Keratinocyte (primary cell): Measurements from ENCODE around the gene FRMPD2. TPM values are rescaled to one million over a fixed set of nuclear protein-coding genes. Genes with fewer than 3 reads are reported as not detected.
"Not testable (repeated sequence)": the region's sequence is repeated elsewhere in the genome, so short reads cannot be mapped to it uniquely, and the experiment has no call there.

ENCODE experiments used
- DNase-seq: peaks from one replicate; pipeline ENCODE4 v3.0.0-alpha.2; 2011; ENCODE audit warnings: low read depth, missing footprints, low spot score
- FAIRE-seq: peaks from 2 replicates; lab custom pipeline; 2011; peaks lifted over from hg19 to GRCh38; lab: Jason Lieb, UNC
- H2AFZ ChIP-seq: 2 replicates; pipeline ENCODE4 v1.6.0; 2012; ENCODE audit warnings: low read length, control low read depth, inconsistent platforms; ENCODE audit not compliant: control insufficient read depth
- H3K27ac ChIP-seq: 2 replicates; pipeline ENCODE4 v1.5.1; 2011; ENCODE audit warnings: low read length; ENCODE audit not compliant: control insufficient read depth, insufficient read depth
- H3K27me3 ChIP-seq: 3 replicates; pipeline ENCODE4 v1.6.0; 2011; ENCODE audit warnings: low read length; ENCODE audit not compliant: control insufficient read depth, insufficient read depth; ENCODE audit errors: extremely low read depth
- H3K36me3 ChIP-seq, 2 experiments: 2 replicates in 1 of 2; 3 replicates in 1 of 2; pipeline ENCODE4 v1.5.1; 2011; ENCODE audit warnings: low read length in 2 of 2, mild to moderate bottlenecking in 1 of 2; ENCODE audit not compliant: control insufficient read depth in 2 of 2, insufficient read depth in 2 of 2; ENCODE audit errors: extremely low read depth in 1 of 2
- H3K4me1 ChIP-seq: 3 replicates; pipeline ENCODE4 v1.5.1; 2011; ENCODE audit warnings: low read length; ENCODE audit not compliant: control insufficient read depth, insufficient read depth; ENCODE audit errors: extremely low read depth
- H3K4me2 ChIP-seq: 3 replicates; pipeline ENCODE4 v1.6.0; 2011; ENCODE audit warnings: low read depth, low read length; ENCODE audit not compliant: control insufficient read depth, insufficient read depth; ENCODE audit errors: extremely low read depth
- H3K4me3 ChIP-seq, 3 experiments: fragments of 200-600 bp in 1 of 3; sonication (generic) in 1 of 3; 2 replicates in 2 of 3; 3 replicates in 1 of 3; pipeline ENCODE4 v1.5.1; 2011 to 2016; ENCODE audit warnings: low read length in 3 of 3, mild to moderate bottlenecking in 3 of 3, control low read depth in 2 of 3, inconsistent platforms in 1 of 3, low read depth in 1 of 3, mixed read lengths in 1 of 3, mixed run types in 1 of 3, moderate library complexity in 1 of 3; ENCODE audit not compliant: control insufficient read depth in 2 of 3, insufficient read depth in 2 of 3; ENCODE audit errors: extremely low read depth in 1 of 3
- H3K79me2 ChIP-seq: 2 replicates; pipeline ENCODE4 v1.6.0; 2012; ENCODE audit warnings: low read length; ENCODE audit not compliant: control insufficient read depth, insufficient read depth
- H3K9ac ChIP-seq: 3 replicates; pipeline ENCODE4 v1.6.0; 2011; ENCODE audit warnings: low read length; ENCODE audit not compliant: control insufficient read depth, insufficient read depth; ENCODE audit errors: extremely low read depth
- H3K9me1 ChIP-seq: 3 replicates; pipeline ENCODE4 v1.6.0; 2011; ENCODE audit warnings: low read length; ENCODE audit not compliant: control insufficient read depth, insufficient read depth; ENCODE audit errors: extremely low read depth
- H3K9me3 ChIP-seq: 2 replicates; pipeline ENCODE4 v1.5.1; 2012; ENCODE audit warnings: low read depth, low read length; ENCODE audit not compliant: control insufficient read depth
- H4K20me1 ChIP-seq: 3 replicates; pipeline ENCODE4 v1.6.0; 2011; ENCODE audit warnings: low read length; ENCODE audit not compliant: control insufficient read depth, insufficient read depth; ENCODE audit errors: extremely low read depth
- CTCF ChIP-seq, 3 experiments: IDR thresholded peaks in 1 of 3; conservative IDR thresholded peaks in 1 of 3; optimal IDR thresholded peaks in 1 of 3; 2 replicates in 2 of 3; 3 replicates in 1 of 3; pipeline versions ENCODE3 to v1.5.1; 2011; ENCODE audit warnings: low read length in 3 of 3, mild to moderate bottlenecking in 3 of 3, moderate library complexity in 2 of 3, control low read depth in 1 of 3, inconsistent platforms in 1 of 3; ENCODE audit not compliant: insufficient read depth in 2 of 3; ENCODE audit errors: extremely low read depth in 1 of 3
- EZH2 ChIP-seq: IDR thresholded peaks from one replicate; pipeline ENCODE4 v1.6.1; 2012; ENCODE audit warnings: inconsistent platforms, mild to moderate bottlenecking, low read length, moderate library complexity
- dilution Hi-C: fragments of 300-500 bp; cut with MboI; formaldehyde crosslinking; loops from one replicate; pipeline ENCODE4 v1.7.0; 2020; ENCODE audit warnings: low sequenced_read_pairs; ENCODE audit not compliant: extremely low pct_ligation_motif_present
- polyA plus RNA-seq, 5 experiments: library from polyadenylated mRNA; depleted of rRNA in 3 of 5; stranded (reverse) in 3 of 5; stranded (forward) in 1 of 5; unstranded in 1 of 5; fragments of >200 nt; gene quantifications; 1 replicate in 1 of 5; 2 replicates in 3 of 5; 3 replicates in 1 of 5; pipeline versions ENCODE4 v1.2.1 to v1.2.3, GENCODE V29; 2011 to 2012; ENCODE audit warnings: missing spikeins in 2 of 5, low read depth in 1 of 5, low replicate concordance in 1 of 5

FRMPD2 gene
- polyA plus RNA-seq, 1 donor (not counting 4 experiments of a cell fraction or from before 2014, with no cell fraction given), result not detected

DNA sequence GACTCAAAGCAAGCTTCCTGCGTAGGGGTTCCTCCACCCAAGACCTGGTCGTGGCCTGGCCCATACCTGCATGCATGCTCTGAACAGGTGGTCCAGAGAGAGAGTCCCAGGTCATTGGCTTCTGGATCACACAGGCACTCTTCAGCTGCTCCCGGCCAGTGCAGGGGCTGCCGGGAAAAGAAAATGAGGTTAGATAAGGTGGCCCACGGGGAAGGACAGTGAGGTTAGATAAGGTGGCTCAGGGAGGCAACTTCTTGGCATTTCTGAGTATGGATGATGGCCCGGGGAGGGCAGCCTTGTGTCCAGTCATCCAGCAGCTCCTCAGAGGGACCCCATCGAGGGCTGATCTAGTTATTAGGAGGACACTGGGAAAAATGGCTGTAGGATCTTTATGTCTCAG is 87.4 kb downstream of the FRMPD2 start:
- H4K20me1 ChIP-seq, result peaks cover 3% of the 10 kb centered on the region

GRCh38 chr10:48186264-48186804 is 88.2 kb downstream of the FRMPD2 start:
- H3K27ac ChIP-seq, H3K4me1 ChIP-seq, H3K9me1 ChIP-seq, H3K4me2 ChIP-seq, H3K4me3 ChIP-seq, FAIRE-seq, H2AFZ ChIP-seq, dilution Hi-C loops, H3K9ac ChIP-seq, H3K36me3 ChIP-seq, H3K9me3 ChIP-seq, DNase-seq, H4K20me1 ChIP-seq, H3K79me2 ChIP-seq: not testable (repeated sequence)
- H3K27me3 ChIP-seq, result peaks cover 19% of the 10 kb centered on the region

More for the DNA sequence above, 87.4 kb downstream of the FRMPD2 start:
- dilution Hi-C loops, result no loop called here
- peaks cover 18% of the 10 kb centered on the region for H3K27me3 ChIP-seq
- H3K27ac ChIP-seq, result no peak overlapping the region
- no peaks in the 10 kb centered on the region for H3K9me3 ChIP-seq
- H2AFZ ChIP-seq, result no peak overlapping the region
- no peak for FAIRE-seq
- H3K4me2 ChIP-seq, result no peak overlapping the region
- no peaks in the 10 kb centered on the region for H3K4me1 ChIP-seq
- no peaks in the 10 kb centered on the region for H3K79me2 ChIP-seq
- no peaks in the 10 kb centered on the region for H3K36me3 ChIP-seq
- DNase-seq, result no peak
- TF ChIP-seq CTCF (optimal IDR thresholded peaks at IDR 0.05 in 1 of 3, IDR thresholded peaks at IDR 0.05 in 1 of 3, conservative IDR thresholded peaks at IDR 0.05 in 1 of 3; ENCODE audit: extremely low read depth in 1 of 3, insufficient read depth in 2 of 3, low read length in 3 of 3) (no peak), EZH2 (no peak)
- no peaks in the 10 kb centered on the region for H3K9me1 ChIP-seq
- no peak overlapping the region for H3K4me3 ChIP-seq
- no peak overlapping the region for H3K9ac ChIP-seq

- Histone ChIP-seq H3K79me2 (no peaks in the 10 kb centered on the region), H3K4me3 (no peak overlapping the region), H3K27ac (no peak overlapping the region), H3K4me2 (no peak overlapping the region), H2AFZ (no peak overlapping the region), H3K9me3 (no peaks in the 10 kb centered on the region), H4K20me1 (peaks cover 3% of the 10 kb centered on the region), H3K4me1 (no peaks in the 10 kb centered on the region), H3K27me3 (peaks cover 19% of the 10 kb centered on the region), H3K36me3 (no peaks in the 10 kb centered on the region), H3K9me1 (no peaks in the 10 kb centered on the region), H3K9ac (no peak overlapping the region)
- no peak for DNase-seq
- FAIRE-seq, result no peak
- dilution Hi-C loops, result no loop called here
- TF ChIP-seq EZH2, result no peak
- no peak for TF ChIP-seq CTCF (optimal IDR thresholded peaks at IDR 0.05 in 1 of 3, IDR thresholded peaks at IDR 0.05 in 1 of 3, conservative IDR thresholded peaks at IDR 0.05 in 1 of 3; ENCODE audit: extremely low read depth in 1 of 3, insufficient read depth in 2 of 3, low read length in 3 of 3)
Measured at GRCh38 chr10:48184224-48184623, 90.3 kb downstream of the FRMPD2 start.

DNA sequence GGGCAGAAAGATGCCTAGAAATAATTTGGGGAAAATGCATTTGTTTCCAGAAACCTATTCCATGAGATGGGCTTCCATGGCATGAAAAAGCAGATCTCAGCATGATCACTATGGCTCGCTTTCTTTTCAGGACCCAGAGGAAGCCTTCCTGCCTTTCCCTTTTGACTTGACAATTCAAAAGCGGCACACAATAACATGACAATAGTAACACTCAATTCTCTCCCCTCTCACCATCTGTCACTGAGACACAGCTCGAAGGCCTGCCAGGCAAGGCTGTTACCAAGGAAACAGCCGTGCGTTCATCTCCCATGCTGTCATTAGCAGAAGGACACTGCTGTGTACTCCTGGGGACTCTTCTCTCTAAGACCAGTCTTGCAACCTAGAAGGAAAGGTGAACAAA is 101.8 kb downstream of the FRMPD2 start:
- H4K20me1 ChIP-seq, H3K9me1 ChIP-seq, H2AFZ ChIP-seq, H3K4me2 ChIP-seq, H3K36me3 ChIP-seq, H3K4me1 ChIP-seq, H3K9me3 ChIP-seq, dilution Hi-C loops, FAIRE-seq, H3K79me2 ChIP-seq, H3K27ac ChIP-seq, DNase-seq, H3K4me3 ChIP-seq, H3K9ac ChIP-seq, H3K27me3 ChIP-seq: not testable (repeated sequence)
